ENCODE results near the gene NACC2.

Gene NACC2

DNA sequence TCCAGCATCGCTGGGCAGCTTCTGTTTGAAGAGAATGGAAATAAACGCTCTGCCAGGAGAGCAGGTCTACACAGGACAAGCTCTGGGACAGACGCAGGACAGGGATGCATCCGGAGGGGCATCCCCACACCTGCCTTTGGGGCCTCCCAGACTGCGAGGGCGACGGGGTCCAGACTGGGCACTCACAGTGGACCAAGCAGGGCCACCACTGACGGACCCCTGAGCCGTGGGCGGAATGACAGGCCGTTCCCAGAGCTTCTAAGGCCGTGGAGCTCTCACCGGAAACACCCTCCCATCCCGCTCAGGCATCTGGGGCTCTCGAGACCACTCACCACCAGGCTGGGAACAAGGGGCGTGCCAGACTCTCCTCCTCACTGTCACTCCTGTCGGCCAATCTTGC lies 34.1 kb upstream of the NACC2 start:
- DNase-seq (ENCODE audit: low read depth in 2 of 2): no peak

DNA sequence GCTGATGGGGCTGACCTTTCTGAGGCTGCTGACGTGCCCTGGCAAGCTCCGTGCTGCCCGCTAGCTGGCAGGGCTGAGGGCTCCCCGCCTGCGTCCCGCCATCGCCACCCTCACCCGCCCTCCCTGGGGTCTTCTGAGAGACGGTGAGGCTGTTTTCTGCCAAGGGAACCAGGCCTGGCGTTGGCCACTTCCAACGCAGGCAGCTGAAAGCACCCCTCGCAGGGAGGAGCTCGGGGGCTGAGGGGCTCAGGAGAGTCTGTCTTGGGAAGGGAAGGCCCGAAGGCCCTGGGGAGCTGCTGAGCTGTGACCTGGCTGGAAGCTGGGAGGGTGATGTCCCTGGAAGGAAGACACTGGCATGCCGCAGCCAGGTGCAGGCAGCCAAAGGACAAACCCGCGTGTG lies 33.3 kb upstream of the NACC2 start:
- no peak for DNase-seq (ENCODE audit: low read depth in 2 of 2)

DNA sequence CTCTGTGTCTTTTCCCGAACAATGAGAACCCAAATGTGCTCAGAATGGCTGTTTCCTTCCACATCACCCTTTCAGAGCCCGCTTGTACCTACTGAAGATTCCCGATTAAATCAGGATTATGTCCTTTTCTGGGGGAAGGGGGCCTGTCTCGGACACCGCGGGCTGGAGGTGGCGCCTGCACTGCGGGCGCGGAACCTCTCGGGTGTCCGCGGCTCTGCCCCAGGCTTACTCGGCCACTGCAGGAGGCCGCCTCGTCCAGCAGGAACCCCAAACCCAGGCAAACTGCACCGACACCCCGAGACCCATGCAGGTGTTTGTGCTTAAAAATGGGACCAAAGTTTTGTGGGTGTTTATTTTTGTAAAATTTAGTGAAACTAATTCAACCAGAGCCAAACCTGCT lies 32.2 kb upstream of the NACC2 start:
- no peak for DNase-seq (ENCODE audit: low read depth in 2 of 2)

DNA sequence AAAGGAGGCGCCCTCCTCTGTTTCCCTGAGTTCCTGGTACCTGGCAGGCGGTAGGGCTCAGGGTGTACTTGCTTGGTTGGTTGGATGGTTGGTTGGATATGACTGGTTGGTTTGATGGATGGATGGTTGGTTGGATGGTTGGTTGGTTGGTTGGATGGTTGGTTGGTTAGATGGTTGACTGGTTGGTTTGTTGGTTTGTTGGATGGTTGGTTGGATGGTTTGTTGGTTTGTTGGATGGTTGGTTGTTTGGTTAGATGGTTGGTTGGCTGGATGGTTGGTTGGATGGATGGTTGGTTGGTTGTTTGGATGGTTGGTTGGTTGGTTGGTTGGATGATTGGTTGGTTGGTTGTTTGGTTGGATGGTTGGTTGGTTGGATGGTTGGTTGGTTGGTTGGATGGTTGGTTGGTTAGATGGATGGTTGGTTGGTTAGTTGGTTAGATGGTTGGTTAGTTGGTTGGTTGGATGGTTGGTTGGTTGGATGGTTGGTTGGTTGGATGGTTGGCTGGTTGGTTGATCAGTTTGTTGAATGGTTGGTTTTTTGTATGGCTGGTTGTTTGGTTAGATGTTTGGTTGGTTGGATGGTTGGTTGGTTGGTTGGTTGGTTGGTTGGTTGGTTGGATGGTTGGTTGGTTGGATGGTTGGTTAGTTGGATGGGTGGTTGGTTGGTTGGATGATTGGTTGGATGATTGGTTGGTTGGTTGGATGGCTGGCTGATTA lies 30.0 kb upstream of the NACC2 start:
- DNase-seq (ENCODE audit: low read depth in 2 of 2): no peak

DNA sequence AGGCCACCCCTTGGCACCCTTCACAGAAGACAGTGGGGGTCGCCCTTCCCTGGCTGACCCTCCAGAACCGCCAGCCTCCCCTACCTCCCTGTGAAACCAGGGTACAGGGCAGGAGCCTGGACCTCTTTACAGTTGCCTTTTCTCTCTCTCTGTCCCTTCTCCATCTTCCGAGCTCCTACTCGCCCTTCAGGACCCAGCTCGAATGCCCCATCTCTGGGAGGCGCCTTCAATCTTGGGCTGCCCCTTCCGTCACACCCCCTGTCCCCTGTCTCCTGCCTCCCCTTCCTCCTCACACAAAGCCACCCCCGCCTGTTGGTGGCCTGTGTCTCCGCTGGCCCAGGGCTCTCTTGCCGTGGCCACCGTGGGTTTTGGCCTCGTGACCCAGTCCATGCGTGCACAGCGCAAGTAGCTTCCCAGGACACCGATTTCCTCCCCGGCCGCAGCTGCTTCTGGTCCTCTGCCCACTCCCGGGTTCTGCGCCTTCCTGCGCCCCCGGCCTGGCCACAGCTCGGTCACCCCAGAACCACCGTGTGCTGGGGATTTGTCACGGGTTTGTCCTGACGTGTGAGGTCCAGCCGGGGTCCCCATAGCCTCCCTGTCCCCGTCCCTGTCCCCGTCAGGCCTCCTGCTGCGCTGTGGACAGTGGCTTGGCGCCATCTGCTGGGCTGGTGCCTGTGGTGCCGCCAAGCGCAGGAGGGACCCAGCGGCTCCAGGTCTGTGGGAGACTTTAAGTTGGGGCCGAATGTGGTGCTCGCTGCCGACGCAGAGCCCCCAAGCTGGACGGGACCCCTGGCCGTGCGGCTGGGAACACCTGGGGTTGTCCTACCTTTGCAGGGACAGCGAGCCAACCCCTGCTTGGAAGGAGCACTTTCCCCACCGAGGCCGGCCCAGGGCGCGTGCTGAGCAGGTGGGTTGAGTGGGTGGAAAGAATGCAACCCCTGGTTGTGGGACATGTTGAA lies 27.6 kb upstream of the NACC2 start:
- DNase-seq (ENCODE audit: low read depth in 2 of 2): no peak

DNA sequence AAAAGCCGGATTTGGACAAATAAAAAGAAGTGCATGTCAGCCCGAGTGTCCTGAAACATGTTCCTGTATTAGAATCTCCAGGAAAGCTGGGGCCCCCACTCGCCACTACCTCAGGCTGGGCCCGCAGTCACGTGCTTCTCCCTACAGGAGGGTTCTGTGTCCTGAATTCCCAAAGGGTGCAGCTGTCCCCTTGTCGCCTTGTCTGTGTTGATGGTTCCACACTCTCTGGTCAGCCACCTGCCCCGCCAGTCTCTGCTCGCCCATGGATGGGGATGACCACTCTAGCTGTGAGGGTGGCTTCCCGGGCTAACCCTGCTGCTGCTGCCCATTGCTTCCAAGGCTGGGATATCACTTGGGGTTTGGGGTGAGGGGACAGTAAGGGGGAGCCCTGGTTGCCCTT lies 26.7 kb upstream of the NACC2 start:
- no peak for DNase-seq (ENCODE audit: low read depth in 2 of 2)

DNA sequence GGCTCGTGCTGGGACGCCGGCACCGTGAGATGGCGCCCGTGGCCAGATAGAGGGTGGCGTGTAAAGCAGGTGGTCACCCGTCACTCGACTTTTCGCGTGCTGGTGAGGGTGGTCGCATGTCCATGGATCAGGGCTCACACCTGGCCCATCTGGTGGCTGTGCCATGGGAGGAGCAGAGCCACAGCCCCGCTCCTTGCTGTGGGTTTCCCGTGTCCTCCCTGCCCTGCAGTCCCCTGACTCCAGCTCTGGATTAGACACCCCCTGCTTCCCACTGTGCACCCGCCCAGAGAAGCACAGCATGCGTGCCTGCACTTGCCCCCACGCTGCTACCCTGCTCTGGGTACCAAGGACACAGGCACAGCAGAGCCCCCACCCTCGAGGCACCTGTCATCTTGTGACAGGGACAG lies 25.4 kb upstream of the NACC2 start:
- no peak for DNase-seq (ENCODE audit: low read depth in 2 of 2)

DNA sequence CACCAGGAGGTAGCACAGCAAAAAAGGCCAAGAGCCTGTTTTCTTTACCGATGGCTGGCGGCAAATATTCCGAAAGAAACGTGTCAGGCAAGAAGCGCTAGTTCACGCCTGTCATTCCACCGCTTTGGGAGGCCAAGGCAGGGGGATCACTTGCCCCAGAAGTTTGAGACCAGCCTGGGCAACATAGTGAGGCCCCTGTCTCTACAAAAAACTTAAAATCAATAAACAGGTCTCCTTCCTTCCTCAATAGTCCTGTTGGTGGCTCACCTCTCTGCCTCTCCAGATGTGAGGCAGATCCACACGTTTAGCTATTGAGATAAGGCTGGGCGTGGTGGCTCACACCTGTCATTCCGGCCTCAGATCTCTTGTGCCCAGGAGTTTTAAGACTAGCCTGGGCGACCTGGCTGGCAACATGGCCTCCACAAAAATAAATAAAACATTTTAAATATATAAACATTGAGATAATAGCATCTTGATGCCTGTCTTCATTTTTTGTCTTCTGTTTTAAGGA lies 24.8 kb upstream of the NACC2 start:
- DNase-seq (ENCODE audit: low read depth in 2 of 2): no peak

DNA sequence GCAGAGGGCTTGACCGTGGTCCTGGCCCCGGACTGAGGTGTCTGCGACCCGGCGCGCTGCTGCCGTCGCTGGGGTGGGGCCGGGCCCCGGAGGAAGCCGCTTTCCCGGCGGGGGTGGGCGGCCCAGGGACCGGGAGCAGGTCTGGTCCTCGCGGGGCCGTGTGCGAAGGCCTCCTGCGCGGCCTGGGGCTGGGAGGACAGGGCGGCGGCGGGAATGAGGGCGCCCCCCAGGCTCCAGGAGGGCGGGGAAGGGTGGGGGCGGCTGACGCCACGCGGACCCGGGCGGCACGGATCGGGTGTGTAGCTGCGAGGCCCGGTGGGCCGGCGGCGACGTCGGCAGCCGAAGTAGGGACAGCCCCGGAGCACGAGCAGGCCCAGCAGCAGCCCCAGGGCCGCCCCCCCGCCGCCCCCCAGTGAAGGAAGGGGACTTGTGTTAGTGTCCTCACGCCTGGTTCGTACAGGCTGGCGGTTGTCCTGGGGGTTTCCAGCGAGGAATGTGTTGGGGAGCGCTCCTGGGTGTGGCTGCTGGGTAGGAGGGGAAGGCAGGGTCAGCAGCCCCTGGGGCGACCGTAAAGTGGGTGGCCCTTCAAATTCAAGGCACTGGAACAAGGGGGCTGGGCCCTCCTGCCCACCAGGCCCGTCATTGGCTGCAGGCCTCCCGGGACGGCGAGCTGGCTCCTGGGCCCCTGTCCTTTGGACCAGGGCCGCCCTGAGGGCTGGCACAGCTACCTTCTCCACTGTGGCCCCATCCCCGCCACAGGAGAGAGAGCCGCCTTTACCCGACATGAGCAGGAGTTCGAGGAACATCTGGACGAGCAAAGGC lies 24.2 kb upstream of the NACC2 start:
- DNase-seq (ENCODE audit: low read depth in 2 of 2): no peak

DNA sequence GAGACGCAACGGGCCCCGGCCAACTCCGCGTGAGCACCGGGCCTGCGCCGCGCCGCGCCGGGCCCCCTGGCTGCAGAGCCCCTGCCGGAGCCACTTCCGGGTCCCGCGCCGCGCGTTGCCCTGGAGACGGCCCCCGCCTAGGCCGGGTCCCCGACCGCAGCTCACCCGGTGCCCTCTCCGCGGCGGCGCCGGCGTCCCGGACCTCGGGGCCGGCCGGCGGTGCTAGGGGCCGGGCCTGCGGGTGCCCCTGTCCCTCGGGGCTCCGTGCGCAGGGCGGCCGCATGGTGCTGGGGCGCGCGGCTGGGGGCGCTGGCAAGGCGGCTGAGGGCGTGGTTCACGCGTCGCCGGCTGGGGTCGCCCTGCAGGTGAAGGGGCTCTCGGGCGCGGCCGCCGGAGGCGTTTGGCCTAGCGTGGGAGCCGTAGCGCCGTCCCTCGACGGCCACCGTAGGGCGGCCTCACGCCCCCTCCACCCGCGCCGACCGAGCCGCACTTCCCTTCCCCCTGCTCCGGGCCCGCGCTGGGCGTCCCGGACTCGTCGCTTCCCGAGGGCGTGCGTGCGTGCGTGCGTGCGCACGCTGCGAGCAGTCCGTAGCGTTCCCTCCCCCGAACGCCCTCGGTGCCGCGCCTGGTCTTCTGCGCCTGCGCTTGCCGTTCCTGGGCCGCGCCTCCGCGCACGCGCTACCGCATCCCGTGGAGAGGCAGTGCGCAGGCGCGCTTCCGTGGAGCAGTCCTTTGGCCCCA lies 23.4 kb upstream of the NACC2 start, which contains the start of gene TMEM250:
Gene TMEM250, minus strand, starts transcription at position 556 of the 741 bp plus-strand sequence. CDS start 1,975 bp downstream, outside the sequence.
- DNase-seq (ENCODE audit: low read depth in 2 of 2): peak; percentile 91 to 92

DNA sequence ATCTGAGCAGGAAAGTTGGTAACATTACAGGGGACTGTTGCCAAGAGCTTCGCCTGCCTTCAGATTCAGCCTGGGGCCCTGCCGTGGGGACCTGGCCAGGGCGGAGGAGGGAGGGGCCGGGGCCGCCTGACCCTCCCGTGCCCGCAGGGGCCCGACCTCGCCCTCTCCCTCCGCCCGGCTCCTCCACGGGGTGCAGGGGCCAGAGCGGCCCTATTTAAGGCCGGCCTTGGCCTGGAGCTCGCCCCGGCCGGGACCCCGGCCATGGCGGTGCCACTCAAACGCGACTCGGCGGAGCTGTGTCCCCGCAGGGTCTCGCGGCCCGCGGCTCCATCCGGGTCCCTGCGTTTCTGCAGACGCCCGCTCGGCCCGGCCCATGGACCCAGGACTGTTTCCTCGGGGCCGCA lies 22.8 kb upstream of the NACC2 start:
- DNase-seq (ENCODE audit: low read depth in 2 of 2): no peak

DNA sequence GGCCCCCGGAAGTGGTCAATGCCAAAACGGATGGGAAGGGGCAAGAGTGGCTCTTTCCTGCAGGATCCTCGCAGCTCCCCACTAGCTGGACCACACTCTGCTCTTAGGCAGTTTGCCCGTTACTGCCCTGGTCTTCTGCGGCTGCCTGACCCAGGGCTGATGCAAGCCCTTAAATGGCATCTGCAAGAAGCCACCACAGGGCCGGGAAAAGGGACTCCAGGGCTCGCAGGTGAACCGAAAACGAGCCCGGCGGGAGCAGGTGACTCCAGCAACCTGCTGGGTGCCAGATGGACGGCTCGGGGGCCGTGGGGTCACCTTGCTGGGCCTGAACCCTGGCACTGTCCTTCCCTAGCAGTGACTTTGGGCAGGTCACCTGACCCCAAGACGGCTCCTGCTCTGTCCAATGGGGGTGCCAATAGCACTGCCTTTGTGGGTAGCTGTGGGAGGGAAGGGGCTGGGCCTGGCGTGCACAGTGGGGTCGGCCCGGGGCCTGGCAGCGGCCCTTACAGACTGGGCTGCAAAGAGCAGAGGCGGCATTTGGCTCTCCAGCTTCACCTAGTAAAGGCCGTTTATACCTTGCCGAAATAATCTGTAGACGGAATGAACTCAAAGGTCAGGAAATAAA lies 22.3 kb upstream of the NACC2 start:
- no peak for DNase-seq (ENCODE audit: low read depth in 2 of 2)

DNA sequence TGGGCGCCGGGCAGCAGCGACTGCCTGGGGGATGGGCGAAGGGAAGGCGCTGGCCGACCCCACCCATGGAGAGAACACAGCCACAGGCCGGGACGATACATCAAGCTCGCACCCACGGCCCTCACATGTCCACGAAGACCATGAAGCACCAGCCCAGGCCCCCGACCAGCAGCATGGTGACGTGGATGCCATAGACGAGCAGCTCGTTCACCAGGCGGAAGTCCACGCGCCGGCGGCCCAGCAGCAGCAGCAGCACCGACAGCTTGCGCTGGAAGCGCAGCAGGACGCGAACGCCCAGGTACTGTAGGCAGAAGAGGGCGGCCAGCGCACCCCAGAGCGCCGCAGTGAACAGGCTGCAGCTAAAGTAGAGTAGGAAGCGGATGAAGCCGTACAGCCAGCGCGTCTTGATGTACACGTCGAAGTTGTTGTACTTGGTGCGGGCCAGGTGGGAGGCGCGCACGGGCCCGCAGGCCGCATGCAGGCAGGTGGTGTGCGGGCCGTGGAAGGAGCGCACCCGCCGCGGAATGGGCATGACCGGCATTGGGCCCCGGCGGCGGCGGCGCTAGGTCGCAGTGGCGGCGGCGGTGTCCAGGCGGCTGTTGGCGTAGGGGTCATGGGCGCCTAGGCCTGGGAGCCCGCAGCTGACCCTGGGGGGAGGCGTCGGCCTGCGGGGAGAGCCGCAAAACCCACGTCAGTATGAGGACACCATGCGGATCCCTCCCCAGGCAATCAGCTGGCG lies 21.4 kb upstream of the NACC2 start:
- no peak for DNase-seq (ENCODE audit: low read depth in 2 of 2)

DNA sequence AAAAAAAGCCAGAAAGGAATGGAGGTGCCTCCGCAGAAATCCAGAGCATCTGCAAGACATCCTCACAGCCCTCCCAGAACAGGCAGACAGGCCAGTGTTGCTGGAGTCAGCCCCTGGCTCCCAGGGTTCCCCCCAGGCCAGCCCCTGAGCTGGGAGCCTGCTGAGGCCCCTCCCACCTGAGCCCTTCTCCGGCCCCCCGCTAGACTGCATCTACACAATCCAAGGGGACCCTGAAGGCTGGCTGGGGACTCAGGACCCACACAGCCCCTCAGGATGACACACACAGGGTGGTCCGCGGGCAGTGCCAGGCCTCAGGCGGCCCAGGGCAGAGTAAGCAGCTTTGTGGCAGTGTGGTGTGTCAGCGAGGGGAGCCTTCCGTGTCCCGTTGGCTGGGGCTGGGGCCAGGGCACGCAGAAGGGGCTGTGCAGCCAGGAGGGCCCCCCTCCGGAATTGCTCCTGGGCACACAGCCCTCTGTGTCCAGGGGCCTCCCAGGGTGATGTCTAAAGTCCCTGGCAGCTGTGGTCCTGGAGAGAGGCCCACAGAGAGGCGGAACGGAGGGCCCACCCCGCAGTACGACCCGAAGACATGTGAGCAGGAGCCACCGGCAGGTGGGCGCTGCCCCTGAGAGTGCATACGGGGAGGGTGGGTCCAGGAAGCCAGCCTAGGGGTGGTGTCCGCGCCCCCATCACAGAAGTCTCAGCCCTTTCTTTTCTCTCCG lies 20.7 kb upstream of the NACC2 start:
- DNase-seq (ENCODE audit: low read depth in 2 of 2): no peak

DNA sequence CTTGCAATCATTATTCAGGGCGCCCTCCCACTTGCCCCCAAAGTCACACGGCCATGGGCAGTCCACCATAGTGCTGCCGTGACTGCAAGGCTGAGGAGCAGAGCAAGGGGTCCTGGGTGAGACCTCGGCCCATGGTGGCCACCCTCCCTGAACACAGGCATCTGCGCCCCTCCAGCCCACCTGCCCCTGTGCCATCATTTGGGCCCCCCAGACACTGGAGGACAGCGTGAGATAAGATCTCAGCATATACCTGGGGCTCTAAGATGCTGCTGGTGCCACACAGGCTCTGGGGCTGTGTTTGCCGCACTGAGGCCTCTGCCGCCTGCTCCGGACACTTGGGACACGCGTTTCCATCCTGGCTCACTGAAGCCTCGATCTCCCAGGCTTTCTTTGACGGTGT lies 20.1 kb upstream of the NACC2 start:
- no peak for DNase-seq (ENCODE audit: low read depth in 2 of 2)

DNA sequence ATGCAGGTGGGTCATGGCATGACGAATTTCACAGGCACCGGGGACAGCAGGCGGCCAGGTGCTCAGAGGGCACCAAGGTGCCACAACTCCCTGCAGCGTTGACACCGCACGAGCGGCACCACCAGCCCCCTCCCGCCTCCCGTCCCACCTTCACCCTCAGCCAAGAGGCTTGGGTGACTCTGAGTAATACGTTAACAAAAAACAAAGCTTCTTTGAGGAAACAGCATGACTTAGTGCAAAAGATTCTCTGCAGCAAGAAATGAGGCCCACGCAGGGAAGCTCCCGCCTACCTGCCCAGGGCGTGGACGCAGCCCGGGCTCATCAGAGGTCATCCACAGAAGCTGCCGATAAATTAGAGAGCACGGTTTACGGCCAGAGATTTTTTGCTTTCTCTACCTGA lies 19.5 kb upstream of the NACC2 start:
- no peak for DNase-seq (ENCODE audit: low read depth in 2 of 2)

DNA sequence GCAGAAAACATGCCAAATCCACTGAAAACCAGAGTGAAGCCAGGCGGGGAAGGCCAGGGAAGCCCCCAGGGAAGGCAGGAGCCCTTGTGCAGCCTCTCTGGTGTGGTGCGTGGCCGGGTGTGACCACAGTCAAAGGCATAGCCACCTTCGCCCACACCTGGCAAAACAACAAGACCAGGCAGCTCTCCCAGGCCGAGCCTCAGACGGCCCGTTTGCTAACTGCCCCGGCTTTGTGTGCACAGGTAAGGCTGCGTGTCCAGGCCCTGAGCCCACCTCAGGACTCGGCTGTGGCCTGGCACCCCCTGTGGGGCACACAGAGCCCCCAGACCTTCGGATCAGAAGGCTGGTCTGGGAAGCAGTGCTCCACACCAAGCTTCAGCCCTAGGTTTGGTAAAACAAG lies 17.5 kb upstream of the NACC2 start:
- no peak for DNase-seq (ENCODE audit: low read depth in 2 of 2)

DNA sequence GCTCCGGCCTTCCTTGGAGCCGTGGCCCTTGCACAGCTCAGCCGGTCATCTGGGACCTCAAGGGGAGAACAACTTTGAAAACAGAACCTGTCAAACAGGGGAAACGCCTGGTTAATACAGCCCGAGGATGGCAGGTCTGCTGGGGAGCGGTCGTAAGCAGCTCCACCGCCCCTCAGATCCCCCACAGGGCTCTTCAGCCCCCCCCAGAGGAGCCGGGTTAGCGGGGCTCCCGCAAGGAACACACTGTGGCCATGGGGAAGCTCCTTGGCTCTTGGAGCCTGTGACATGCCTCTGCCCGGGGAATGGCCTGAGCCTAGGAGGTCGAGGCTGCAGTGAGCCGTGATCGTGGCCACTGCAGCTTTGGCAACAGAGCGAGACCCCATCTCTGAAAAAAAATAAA lies 16.8 kb upstream of the NACC2 start:
- no peak for DNase-seq (ENCODE audit: low read depth in 2 of 2)

DNA sequence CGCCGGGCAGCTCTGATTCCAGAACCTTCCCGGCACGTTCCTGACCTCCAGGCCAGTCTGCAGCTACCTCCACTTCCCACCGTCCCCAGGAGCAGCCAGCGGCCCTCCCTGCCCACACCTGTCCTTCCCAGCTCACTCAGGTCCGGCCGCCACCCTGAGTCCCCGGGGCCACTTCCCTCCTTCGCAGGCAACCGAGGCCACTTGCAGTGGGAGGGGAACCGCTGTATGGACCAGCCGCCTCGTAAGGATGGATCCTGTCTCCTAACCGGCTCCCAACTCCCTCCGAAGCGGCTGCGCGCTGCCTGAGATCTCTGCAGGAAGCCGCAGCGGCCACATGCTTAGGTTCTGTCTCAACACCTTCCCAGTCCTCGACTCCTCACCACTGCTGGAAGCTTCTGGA lies 16.1 kb upstream of the NACC2 start:
- DNase-seq (ENCODE audit: low read depth in 2 of 2): no peak
